COR-L47 (cell line): ENCODE data around the gene LURAP1L.

Experiments used
- DNase-seq: peaks from one replicate; lab custom pipeline; 2025; lab: John Stamatoyannopoulos, UW

Gene LURAP1L

GRCh38 chr9:12812710-12813109 is 37.9 kb downstream of the LURAP1L start:
- DNase-seq, result no peak

- no peak for DNase-seq
These were observed 38.7 kb downstream of the LURAP1L start for GRCh38 chr9:12813533-12813932.

- peak; percentile 73 for DNase-seq
These were observed 39.4 kb downstream of the LURAP1L start for GRCh38 chr9:12813960-12814876.

GRCh38 chr9:12814877-12815237 is 40.0 kb downstream of the LURAP1L start:
- DNase-seq, result no peak

- DNase-seq, result no peak
These were observed 41.1 kb downstream of the LURAP1L start for GRCh38 chr9:12815888-12816287.

GRCh38 chr9:12816656-12817101 is 41.9 kb downstream of the LURAP1L start:
- DNase-seq, result no peak

- no peak for DNase-seq
These were observed 42.9 kb downstream of the LURAP1L start for GRCh38 chr9:12817702-12818101.

- no peak for DNase-seq
These were observed 43.7 kb downstream of the LURAP1L start for GRCh38 chr9:12818431-12819000.

- no peak for DNase-seq
These were observed 44.8 kb downstream of the LURAP1L start for GRCh38 chr9:12819436-12820185.

GRCh38 chr9:12822111-12822510 is 47.3 kb downstream of the LURAP1L start:
- DNase-seq, result no peak

- DNase-seq, result no peak
These were observed 52.2 kb downstream of the LURAP1L start for GRCh38 chr9:12826924-12827565.

GRCh38 chr9:12833701-12834100 is 58.9 kb downstream of the LURAP1L start:
- no peak for DNase-seq

GRCh38 chr9:12838546-12838945 is 63.7 kb downstream of the LURAP1L start:
- no peak for DNase-seq

- DNase-seq, result no peak
These were observed 68.9 kb downstream of the LURAP1L start for GRCh38 chr9:12843735-12844134.

GRCh38 chr9:12846035-12846434 is 71.2 kb downstream of the LURAP1L start:
- no peak for DNase-seq

- DNase-seq, result no peak
These were observed 72.7 kb downstream of the LURAP1L start for GRCh38 chr9:12847561-12847960.

- DNase-seq, result no peak
These were observed 74.7 kb downstream of the LURAP1L start for GRCh38 chr9:12849486-12850003.

GRCh38 chr9:12851341-12852090 is 76.7 kb downstream of the LURAP1L start:
- no peak for DNase-seq

GRCh38 chr9:12853051-12853450 is 78.2 kb downstream of the LURAP1L start:
- DNase-seq, result no peak

GRCh38 chr9:12854221-12854620 is 79.4 kb downstream of the LURAP1L start:
- DNase-seq, result no peak

- no peak for DNase-seq
These were observed 80.2 kb downstream of the LURAP1L start for GRCh38 chr9:12855066-12855465.
